ENCODE results near the gene MS4A14.

DNA sequence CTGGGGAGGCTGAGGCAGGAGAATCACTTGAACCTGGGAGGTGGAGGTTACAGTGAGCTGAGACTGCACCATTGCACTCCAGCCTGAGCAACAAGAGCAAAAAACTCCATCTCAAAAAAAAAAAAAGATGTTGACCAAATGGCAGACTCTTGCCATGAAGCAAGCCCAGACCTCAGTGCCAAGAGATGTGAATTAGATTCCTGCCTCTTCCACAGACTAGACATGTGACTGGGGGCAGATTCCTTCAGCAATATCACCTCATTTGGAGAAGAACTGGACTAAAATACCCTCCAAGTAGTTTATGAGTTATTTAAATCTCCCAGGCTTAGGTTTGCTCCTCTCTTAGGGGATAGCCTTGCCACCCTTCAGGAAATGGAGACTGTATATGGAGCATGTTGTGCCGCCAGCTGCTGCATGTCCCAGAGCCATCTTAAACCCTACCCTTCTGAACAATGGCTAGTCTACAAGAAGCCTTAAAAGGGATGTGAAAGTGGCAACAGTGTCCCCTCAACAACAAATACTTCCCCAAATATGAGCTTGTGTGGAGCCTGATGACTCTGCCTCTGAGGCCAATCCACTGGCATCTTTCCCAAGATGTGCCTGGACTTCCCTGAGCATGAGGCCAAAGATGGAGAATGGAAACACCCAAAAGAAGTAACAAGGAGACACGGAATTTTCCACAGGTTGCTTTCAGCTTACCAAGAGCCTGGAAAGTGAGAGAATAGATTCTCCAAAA is 18.7 kb upstream of the MS4A14 start:
- TF ChIP-seq, protein P1, sequence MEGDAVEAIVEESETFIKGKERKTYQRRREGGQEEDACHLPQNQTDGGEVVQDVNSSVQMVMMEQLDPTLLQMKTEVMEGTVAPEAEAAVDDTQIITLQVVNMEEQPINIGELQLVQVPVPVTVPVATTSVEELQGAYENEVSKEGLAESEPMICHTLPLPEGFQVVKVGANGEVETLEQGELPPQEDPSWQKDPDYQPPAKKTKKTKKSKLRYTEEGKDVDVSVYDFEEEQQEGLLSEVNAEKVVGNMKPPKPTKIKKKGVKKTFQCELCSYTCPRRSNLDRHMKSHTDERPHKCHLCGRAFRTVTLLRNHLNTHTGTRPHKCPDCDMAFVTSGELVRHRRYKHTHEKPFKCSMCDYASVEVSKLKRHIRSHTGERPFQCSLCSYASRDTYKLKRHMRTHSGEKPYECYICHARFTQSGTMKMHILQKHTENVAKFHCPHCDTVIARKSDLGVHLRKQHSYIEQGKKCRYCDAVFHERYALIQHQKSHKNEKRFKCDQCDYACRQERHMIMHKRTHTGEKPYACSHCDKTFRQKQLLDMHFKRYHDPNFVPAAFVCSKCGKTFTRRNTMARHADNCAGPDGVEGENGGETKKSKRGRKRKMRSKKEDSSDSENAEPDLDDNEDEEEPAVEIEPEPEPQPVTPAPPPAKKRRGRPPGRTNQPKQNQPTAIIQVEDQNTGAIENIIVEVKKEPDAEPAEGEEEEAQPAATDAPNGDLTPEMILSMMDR (conservative IDR thresholded peaks at IDR 0.05): no peak
- TF ChIP-seq EZH2 (IDR thresholded peaks at IDR 0.05; ENCODE audit: low read depth): no peak
